Measurements from ENCODE around the gene ZNHIT3.

Gene ZNHIT3

GRCh38 chr17:36512641-36513040 is 26.2 kb downstream of the ZNHIT3 start:
- DNase-seq (ENCODE audit: low spot score) = no peak

GRCh38 chr17:36514856-36515255 is 28.4 kb downstream of the ZNHIT3 start:
- DNase-seq (ENCODE audit: low spot score) = no peak

GRCh38 chr17:36515837-36516236 is 29.4 kb downstream of the ZNHIT3 start:
- no peak for DNase-seq (ENCODE audit: low spot score)

GRCh38 chr17:36523113-36523512 is 36.6 kb downstream of the ZNHIT3 start:
- DNase-seq (ENCODE audit: low spot score) = no peak

- DNase-seq (ENCODE audit: low spot score) = no peak
Measured at GRCh38 chr17:36524428-36524876, 38.0 kb downstream of the ZNHIT3 start.

GRCh38 chr17:36525113-36525512 is 38.6 kb downstream of the ZNHIT3 start:
- DNase-seq (ENCODE audit: low spot score) = no peak

- no peak for DNase-seq (ENCODE audit: low spot score)
Measured at GRCh38 chr17:36525888-36526287, 39.4 kb downstream of the ZNHIT3 start.

- no peak for DNase-seq (ENCODE audit: low spot score)
Measured at GRCh38 chr17:36527621-36528250, 41.3 kb downstream of the ZNHIT3 start.

- DNase-seq (ENCODE audit: low spot score) = no peak
Measured at GRCh38 chr17:36529121-36529520, 42.6 kb downstream of the ZNHIT3 start.

GRCh38 chr17:36532435-36532975 is 46.0 kb downstream of the ZNHIT3 start:
- no peak for DNase-seq (ENCODE audit: low spot score)

GRCh38 chr17:36533935-36534839 is 47.7 kb downstream of the ZNHIT3 start:
- peak; percentile 52 for DNase-seq (ENCODE audit: low spot score)

GRCh38 chr17:36534840-36535668 is 48.6 kb downstream of the ZNHIT3 start, which contains the start of the genes MYO19 and PIGW:
TSS of gene MYO19 (minus strand) at chr17:36534868. CDS start at chr17:36532538, 2,330 bp downstream.
TSS of gene PIGW (plus strand) at chr17:36534987. CDS start at chr17:36537102, 2,115 bp downstream.
- DNase-seq (ENCODE audit: low spot score) = peak; percentile 85

- DNase-seq (ENCODE audit: low spot score) = no peak
Measured at GRCh38 chr17:36535669-36536081, 49.2 kb downstream of the ZNHIT3 start.

- DNase-seq (ENCODE audit: low spot score) = no peak
Measured at GRCh38 chr17:36540696-36541095, 54.2 kb downstream of the ZNHIT3 start.

GRCh38 chr17:36542755-36543154 is 56.3 kb downstream of the ZNHIT3 start:
- no peak for DNase-seq (ENCODE audit: low spot score)

GRCh38 chr17:36544044-36544306 is 57.5 kb downstream of the ZNHIT3 start:
- DNase-seq (ENCODE audit: low spot score) = peak; percentile 15

- peak; percentile 91 for DNase-seq (ENCODE audit: low spot score)
Measured at GRCh38 chr17:36544307-36545076, 58.0 kb downstream of the ZNHIT3 start, which contains the start of gene GGNBP2. TSS of gene GGNBP2 (plus strand) at chr17:36544919. CDS start at chr17:36545725, 806 bp downstream.

GRCh38 chr17:36545077-36545464 is 58.6 kb downstream of the ZNHIT3 start:
- no peak for DNase-seq (ENCODE audit: low spot score)
